ENCODE results near the gene GAREM2. TPM values are rescaled to one million over a fixed set of nuclear protein-coding genes. Genes with fewer than 3 reads are reported as not detected.

The GAREM2 gene
- 0.34 and 0.50 TPM in 2 replicates for total RNA-seq

GRCh38 chr2:26172871-26173775, at the start of gene GAREM2:
TSS of gene GAREM2 (plus strand) at chr2:26173088. CDS start at chr2:26173221, 133 bp downstream.

Other genes with a start within 250 kb of the GAREM2 start
- gene KIF3C, start 190.6 kb upstream of the GAREM2 start, total RNA-seq = 1.7 and 25.6 TPM in 2 replicates
- 299 and 792 TPM in 2 replicates for gene RAB10, start 139.0 kb upstream of the GAREM2 start, total RNA-seq
- 127 and 186 TPM in 2 replicates for gene HADHA, start 71.5 kb downstream of the GAREM2 start, total RNA-seq
- 120 and 135 TPM in 2 replicates for gene HADHB, start 71.9 kb downstream of the GAREM2 start, total RNA-seq
- gene SELENOI, start 173.1 kb downstream of the GAREM2 start, total RNA-seq = 44.2 and 50.6 TPM in 2 replicates
- 0.07 TPM in 1 of 2 replicates, not detected in the other for gene ADGRF3, start 173.7 kb downstream of the GAREM2 start, total RNA-seq
- 0.21 TPM in 1 of 2 replicates, not detected in the other for gene DRC1, start 228.8 kb downstream of the GAREM2 start, total RNA-seq

Measured in nasal cavity respiratory epithelium epithelial cell of viscerocranial mucosa (primary cell).